ENCODE data around the gene DCLRE1B.

Gene DCLRE1B

GRCh38 chr1:113890816-113891215, 14.3 kb upstream of the DCLRE1B start:
- H3K36me3 ChIP-seq (ENCODE audit: control insufficient read depth in 2 of 2, insufficient read depth in 2 of 2, low read length in 2 of 2): peaks cover 0 to 6% of the 10 kb centered on the region in 2 donors
- H3K9ac ChIP-seq (ENCODE audit: low read length in 2 of 2): no peak overlapping the region
- H3K27me3 ChIP-seq (ENCODE audit: control insufficient read depth in 1 of 2, insufficient read depth in 2 of 2, low read length in 2 of 2): no peaks in the 10 kb centered on the region
- no peak overlapping the region for H3K4me3 ChIP-seq (ENCODE audit: low read length in 2 of 2)
- H3K9me3 ChIP-seq (ENCODE audit: control insufficient read depth in 2 of 2, low read length in 2 of 2): no peaks in the 10 kb centered on the region
- no peak overlapping the region for H3K27ac ChIP-seq (ENCODE audit: low read length)
- H3K4me1 ChIP-seq (ENCODE audit: control insufficient read depth, insufficient read depth, low read length): no peaks in the 10 kb centered on the region

GRCh38 chr1:113891631-113892220, 13.4 kb upstream of the DCLRE1B start:
- peaks cover 0 to 12% of the 10 kb centered on the region in 2 donors for H3K36me3 ChIP-seq (ENCODE audit: control insufficient read depth in 2 of 2, insufficient read depth in 2 of 2, low read length in 2 of 2)
- no peaks in the 10 kb centered on the region for H3K9me3 ChIP-seq (ENCODE audit: control insufficient read depth in 2 of 2, low read length in 2 of 2)
- no peaks in the 10 kb centered on the region for H3K4me1 ChIP-seq (ENCODE audit: control insufficient read depth, insufficient read depth, low read length)
- no peak overlapping the region for H3K9ac ChIP-seq (ENCODE audit: low read length in 2 of 2)
- no peak overlapping the region for H3K27ac ChIP-seq (ENCODE audit: low read length)
- H3K4me3 ChIP-seq (ENCODE audit: low read length in 2 of 2): no peak overlapping the region
- no peaks in the 10 kb centered on the region for H3K27me3 ChIP-seq (ENCODE audit: control insufficient read depth in 1 of 2, insufficient read depth in 2 of 2, low read length in 2 of 2)

DNA sequence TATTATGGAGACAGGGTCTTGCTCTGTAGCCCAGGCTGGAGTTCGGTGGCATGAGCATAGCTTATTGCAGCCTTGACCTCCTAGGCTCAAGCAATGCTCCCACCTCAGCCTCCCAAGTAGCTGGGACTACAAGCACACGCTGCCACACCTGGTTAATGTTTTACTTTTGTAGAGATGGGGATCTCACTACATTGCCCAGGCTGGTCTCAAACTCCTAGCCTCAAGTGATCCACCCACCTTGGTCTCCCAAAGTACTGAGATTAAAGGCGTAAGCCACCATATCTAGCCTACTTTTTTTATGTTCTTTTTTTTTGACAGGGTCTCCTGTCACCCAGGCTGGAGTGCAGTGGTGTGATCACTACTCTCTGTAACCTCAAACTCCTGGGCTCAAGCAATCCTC, 11.9 kb upstream of the DCLRE1B start:
- Histone ChIP-seq H3K4me1 (ENCODE audit: control insufficient read depth, insufficient read depth, low read length) (no peaks in the 10 kb centered on the region), H3K9ac (ENCODE audit: low read length in 2 of 2) (no peak overlapping the region), H3K27ac (ENCODE audit: low read length) (no peak overlapping the region), H3K27me3 (ENCODE audit: control insufficient read depth in 1 of 2, insufficient read depth in 2 of 2, low read length in 2 of 2) (no peaks in the 10 kb centered on the region), H3K9me3 (ENCODE audit: control insufficient read depth in 2 of 2, low read length in 2 of 2) (no peaks in the 10 kb centered on the region), H3K4me3 (ENCODE audit: low read length in 2 of 2) (no peak overlapping the region), H3K36me3 (ENCODE audit: control insufficient read depth in 2 of 2, insufficient read depth in 2 of 2, low read length in 2 of 2) (peaks cover 1 to 20% of the 10 kb centered on the region in 2 donors)

DNA sequence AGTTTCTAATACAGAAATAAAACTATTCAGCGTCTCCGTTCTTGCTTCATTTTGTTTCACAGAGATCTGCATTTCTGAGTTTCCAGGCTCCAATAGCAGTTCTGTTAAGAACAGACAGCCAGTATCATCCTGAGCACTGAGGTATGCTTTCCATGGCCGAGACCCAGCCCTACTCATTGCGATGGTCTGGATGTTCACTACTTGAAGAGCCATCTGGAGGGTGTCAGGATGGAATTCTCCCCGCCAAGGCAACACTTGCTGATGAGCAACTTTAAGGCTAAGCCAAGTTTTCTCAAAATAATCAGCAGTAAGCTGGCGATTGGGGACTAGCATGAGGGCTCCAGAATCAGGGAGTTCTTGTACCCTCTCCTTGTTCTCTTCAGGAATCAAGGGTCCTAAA, 10.0 kb upstream of the DCLRE1B start:
- no peaks in the 10 kb centered on the region for H3K27me3 ChIP-seq (ENCODE audit: control insufficient read depth in 1 of 2, insufficient read depth in 2 of 2, low read length in 2 of 2)
- H3K4me1 ChIP-seq (ENCODE audit: control insufficient read depth, insufficient read depth, low read length): no peaks in the 10 kb centered on the region
- H3K9ac ChIP-seq (ENCODE audit: low read length in 2 of 2): no peak overlapping the region
- no peaks in the 10 kb centered on the region for H3K9me3 ChIP-seq (ENCODE audit: control insufficient read depth in 2 of 2, low read length in 2 of 2)
- no peak overlapping the region for H3K4me3 ChIP-seq (ENCODE audit: low read length in 2 of 2)
- H3K27ac ChIP-seq (ENCODE audit: low read length): no peak overlapping the region
- peaks cover 12 to 26% of the 10 kb centered on the region in 2 donors for H3K36me3 ChIP-seq (ENCODE audit: control insufficient read depth in 2 of 2, insufficient read depth in 2 of 2, low read length in 2 of 2)

DNA sequence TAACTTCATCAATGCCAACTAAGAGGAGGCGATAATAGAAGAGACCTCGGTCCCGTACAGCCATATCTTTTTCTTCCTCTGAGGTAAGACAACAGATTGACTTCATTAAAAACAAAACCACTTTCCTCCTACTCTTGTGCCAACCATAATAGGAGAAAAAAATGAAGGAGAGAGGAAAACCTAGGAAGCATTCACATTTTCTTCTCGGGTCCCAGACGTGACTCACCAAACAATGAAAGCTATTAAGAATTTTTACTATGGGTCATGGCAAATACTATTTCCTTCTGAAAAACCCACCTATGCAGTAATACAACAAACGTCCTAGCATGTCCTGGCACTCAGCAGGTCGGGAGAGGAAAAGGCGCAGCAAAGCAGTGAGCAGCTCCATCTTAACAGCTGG, 9.2 kb upstream of the DCLRE1B start:
- H3K27ac ChIP-seq (ENCODE audit: low read length): no peak overlapping the region
- H3K4me3 ChIP-seq (ENCODE audit: low read length in 2 of 2): no peak overlapping the region
- H3K9me3 ChIP-seq (ENCODE audit: control insufficient read depth in 2 of 2, low read length in 2 of 2): no peaks in the 10 kb centered on the region
- no peak overlapping the region for H3K9ac ChIP-seq (ENCODE audit: low read length in 2 of 2)
- no peaks in the 10 kb centered on the region for H3K27me3 ChIP-seq (ENCODE audit: control insufficient read depth in 1 of 2, insufficient read depth in 2 of 2, low read length in 2 of 2)
- peaks cover 12 to 28% of the 10 kb centered on the region in 2 donors for H3K36me3 ChIP-seq (ENCODE audit: control insufficient read depth in 2 of 2, insufficient read depth in 2 of 2, low read length in 2 of 2)
- H3K4me1 ChIP-seq (ENCODE audit: control insufficient read depth, insufficient read depth, low read length): no peaks in the 10 kb centered on the region

GRCh38 chr1:113898241-113898814, 6.8 kb upstream of the DCLRE1B start:
- no peak overlapping the region for H3K4me3 ChIP-seq (ENCODE audit: low read length in 2 of 2)
- no peaks in the 10 kb centered on the region for H3K4me1 ChIP-seq (ENCODE audit: control insufficient read depth, insufficient read depth, low read length)
- H3K36me3 ChIP-seq (ENCODE audit: control insufficient read depth in 2 of 2, insufficient read depth in 2 of 2, low read length in 2 of 2): peaks cover 12 to 31% of the 10 kb centered on the region in 2 donors
- H3K27me3 ChIP-seq (ENCODE audit: control insufficient read depth in 1 of 2, insufficient read depth in 2 of 2, low read length in 2 of 2): no peaks in the 10 kb centered on the region
- no peak overlapping the region for H3K27ac ChIP-seq (ENCODE audit: low read length)
- no peaks in the 10 kb centered on the region for H3K9me3 ChIP-seq (ENCODE audit: control insufficient read depth in 2 of 2, low read length in 2 of 2)
- no peak overlapping the region for H3K9ac ChIP-seq (ENCODE audit: low read length in 2 of 2)

DNA sequence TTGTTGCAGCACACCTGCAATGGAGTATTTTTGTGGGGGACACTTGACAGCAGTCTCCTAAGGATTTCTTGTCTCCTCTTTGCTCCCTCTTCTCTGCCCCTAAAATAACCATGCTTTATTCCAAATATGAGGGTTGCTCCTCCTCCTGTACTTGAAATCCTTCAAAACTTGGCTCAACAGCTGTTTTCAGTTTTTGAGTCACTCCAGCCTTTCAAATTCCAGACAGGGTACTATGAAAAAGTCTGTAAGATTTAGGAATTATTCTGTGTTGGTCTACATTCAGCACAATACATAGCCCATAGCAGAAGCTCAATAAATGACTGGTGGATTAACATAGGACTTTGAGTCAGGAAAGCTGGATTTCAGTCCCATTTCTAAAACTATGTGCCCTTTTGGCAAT, 6.0 kb upstream of the DCLRE1B start:
- no peak overlapping the region for H3K9ac ChIP-seq (ENCODE audit: low read length in 2 of 2)
- no peaks in the 10 kb centered on the region for H3K9me3 ChIP-seq (ENCODE audit: control insufficient read depth in 2 of 2, low read length in 2 of 2)
- H3K4me3 ChIP-seq (ENCODE audit: low read length in 2 of 2): no peak overlapping the region
- peaks cover 12 to 29% of the 10 kb centered on the region in 2 donors for H3K36me3 ChIP-seq (ENCODE audit: control insufficient read depth in 2 of 2, insufficient read depth in 2 of 2, low read length in 2 of 2)
- no peak overlapping the region for H3K27ac ChIP-seq (ENCODE audit: low read length)
- no peaks in the 10 kb centered on the region for H3K27me3 ChIP-seq (ENCODE audit: control insufficient read depth in 1 of 2, insufficient read depth in 2 of 2, low read length in 2 of 2)
- H3K4me1 ChIP-seq (ENCODE audit: control insufficient read depth, insufficient read depth, low read length): peaks cover 2% of the 10 kb centered on the region

DNA sequence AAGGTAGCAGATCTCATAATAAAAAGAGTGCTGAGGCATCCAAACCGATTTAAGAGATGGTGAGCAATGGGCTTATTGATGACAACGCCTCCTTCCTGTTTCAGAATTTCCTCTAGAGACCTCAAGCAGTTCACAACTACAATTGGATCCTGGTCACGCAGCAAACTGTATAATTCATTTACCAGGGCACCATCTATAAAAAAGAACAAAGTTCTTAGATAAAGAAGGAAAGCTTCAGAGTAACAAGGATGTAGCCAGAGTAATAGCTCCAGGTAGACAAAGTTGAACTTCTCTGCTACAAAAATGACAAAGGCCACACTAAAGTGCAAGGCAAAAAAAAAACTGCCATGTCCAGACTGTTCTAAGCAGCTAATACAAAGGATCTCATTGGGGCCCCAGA, 3.9 kb upstream of the DCLRE1B start:
- no peak overlapping the region for H3K4me3 ChIP-seq (ENCODE audit: low read length in 2 of 2)
- peaks cover 12 to 22% of the 10 kb centered on the region in 2 donors for H3K36me3 ChIP-seq (ENCODE audit: control insufficient read depth in 2 of 2, insufficient read depth in 2 of 2, low read length in 2 of 2)
- H3K27me3 ChIP-seq (ENCODE audit: control insufficient read depth in 1 of 2, insufficient read depth in 2 of 2, low read length in 2 of 2): no peaks in the 10 kb centered on the region
- H3K4me1 ChIP-seq (ENCODE audit: control insufficient read depth, insufficient read depth, low read length): peaks cover 9% of the 10 kb centered on the region
- H3K9me3 ChIP-seq (ENCODE audit: control insufficient read depth in 2 of 2, low read length in 2 of 2): no peaks in the 10 kb centered on the region
- H3K27ac ChIP-seq (ENCODE audit: low read length): no peak overlapping the region
- no peak overlapping the region for H3K9ac ChIP-seq (ENCODE audit: low read length in 2 of 2)

- Histone ChIP-seq H3K4me1 (ENCODE audit: control insufficient read depth, insufficient read depth, low read length) (peaks cover 9% of the 10 kb centered on the region), H3K27ac (ENCODE audit: low read length) (peak overlapping the region; percentile 91), H3K9me3 (ENCODE audit: control insufficient read depth in 2 of 2, low read length in 2 of 2) (no peaks in the 10 kb centered on the region), H3K36me3 (ENCODE audit: control insufficient read depth in 2 of 2, insufficient read depth in 2 of 2, low read length in 2 of 2) (peaks cover 8 to 21% of the 10 kb centered on the region in 2 donors), H3K4me3 (ENCODE audit: low read length in 2 of 2) (peak overlapping the region; percentile 99), H3K27me3 (ENCODE audit: control insufficient read depth in 1 of 2, insufficient read depth in 2 of 2, low read length in 2 of 2) (no peaks in the 10 kb centered on the region), H3K9ac (ENCODE audit: low read length in 2 of 2) (peak overlapping the region; percentile 78 to 97)
Observed at GRCh38 chr1:113903501-113904292, 1.4 kb upstream of the DCLRE1B start.

- no peaks in the 10 kb centered on the region for H3K27me3 ChIP-seq (ENCODE audit: control insufficient read depth in 1 of 2, insufficient read depth in 2 of 2, low read length in 2 of 2)
- H3K4me1 ChIP-seq (ENCODE audit: control insufficient read depth, insufficient read depth, low read length): peaks cover 9% of the 10 kb centered on the region
- peak overlapping the region; percentile 99 for H3K4me3 ChIP-seq (ENCODE audit: low read length in 2 of 2)
- peaks cover 10 to 22% of the 10 kb centered on the region in 2 donors for H3K36me3 ChIP-seq (ENCODE audit: control insufficient read depth in 2 of 2, insufficient read depth in 2 of 2, low read length in 2 of 2)
- peak overlapping the region; percentile 78 to 97 for H3K9ac ChIP-seq (ENCODE audit: low read length in 2 of 2)
- H3K9me3 ChIP-seq (ENCODE audit: control insufficient read depth in 2 of 2, low read length in 2 of 2): no peaks in the 10 kb centered on the region
- H3K27ac ChIP-seq (ENCODE audit: low read length): peak overlapping the region; percentile 91
Observed at GRCh38 chr1:113904293-113904673, 843 bp upstream of the DCLRE1B start.

DNA sequence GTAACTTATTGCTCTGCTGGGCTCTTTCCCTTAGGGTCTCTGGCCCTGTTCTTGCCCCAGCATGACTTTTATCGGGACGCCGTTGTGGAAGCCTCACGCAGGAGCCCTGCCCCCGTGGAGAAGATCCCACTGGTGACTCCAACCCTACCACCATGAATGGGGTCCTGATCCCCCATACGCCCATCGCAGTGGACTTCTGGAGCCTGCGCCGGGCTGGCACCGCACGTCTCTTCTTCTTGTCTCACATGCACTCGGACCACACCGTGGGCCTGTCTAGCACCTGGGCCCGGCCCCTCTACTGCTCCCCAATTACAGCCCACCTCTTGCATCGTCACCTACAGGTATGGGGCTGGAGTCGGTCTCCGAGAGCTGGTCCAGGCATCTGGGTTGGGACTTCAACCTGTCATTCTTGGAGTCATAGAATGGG, 322 bp downstream of the DCLRE1B start:
- Histone ChIP-seq H3K27ac (ENCODE audit: low read length) (peak overlapping the region; percentile 91), H3K4me3 (ENCODE audit: low read length in 2 of 2) (peak overlapping the region; percentile 91 to 99), H3K9ac (ENCODE audit: low read length in 2 of 2) (peak overlapping the region; percentile 78 to 91), H3K4me1 (ENCODE audit: control insufficient read depth, insufficient read depth, low read length) (peaks cover 9% of the 10 kb centered on the region), H3K36me3 (ENCODE audit: control insufficient read depth in 2 of 2, insufficient read depth in 2 of 2, low read length in 2 of 2) (peaks cover 7 to 17% of the 10 kb centered on the region in 2 donors), H3K27me3 (ENCODE audit: control insufficient read depth in 1 of 2, insufficient read depth in 2 of 2, low read length in 2 of 2) (no peaks in the 10 kb centered on the region), H3K9me3 (ENCODE audit: control insufficient read depth in 2 of 2, low read length in 2 of 2) (no peaks in the 10 kb centered on the region)
